ENCODE measurements around the gene ADK. TPM values are rescaled to one million over a fixed set of nuclear protein-coding genes. Genes with fewer than 3 reads are reported as not detected.

Gene ADK
- total RNA-seq, 1 experiment from 2014 or later = 159 TPM

GRCh38 chr10:74417397-74417796 is 266.4 kb downstream of the ADK start:
- Histone ChIP-seq H3K4me2 (no peak overlapping the region), H2AFZ (no peak overlapping the region), H3K4me1 (replicated peaks; ENCODE audit: insufficient read depth) (no peaks in the 10 kb centered on the region), H3K36me3 (ENCODE audit: low read depth) (no peaks in the 10 kb centered on the region), H3F3A (ENCODE audit: insufficient read depth, low read depth) (no peaks in the 10 kb centered on the region), H3K9me3 (ENCODE audit: insufficient read depth, low read depth) (no peaks in the 10 kb centered on the region), H3K79me2 (ENCODE audit: low read depth) (no peaks in the 10 kb centered on the region), H3K27ac (no peak overlapping the region), H4K20me1 (ENCODE audit: insufficient read depth) (no peaks in the 10 kb centered on the region), H3K27me3 (ENCODE audit: insufficient read depth, low read depth) (no peaks in the 10 kb centered on the region), H3K4me3 (no peak overlapping the region), H3K9me2 (ENCODE audit: insufficient read depth) (no peaks in the 10 kb centered on the region; the same call in 1 of the 2 replicates)
- BruUV-seq (replicated peaks) = no TSS peak
- TF ChIP-seq EZH2 (IDR thresholded peaks at IDR 0.05; ENCODE audit: low read depth) (no peak), CTCF (conservative IDR thresholded peaks at IDR 0.05) (no peak)
- CTCF ChIA-PET = no interaction called here
- POLR2A ChIA-PET (ENCODE audit: unreplicated experiment) = no interaction called here
- no peak for DNase-seq
- intact Hi-C loops (cut with micrococcal nuclease; ENCODE audit: unreplicated experiment) = no loop called here

- no peak overlapping the region for H3K4me3 ChIP-seq
- peak in 1 of 2 experiments; percentile 28 for DNase-seq
- no peaks in the 10 kb centered on the region for H3K79me2 ChIP-seq (ENCODE audit: low read depth)
- H4K20me1 ChIP-seq (ENCODE audit: insufficient read depth) = no peaks in the 10 kb centered on the region
- ChIA-PET CTCF (no interaction called here), POLR2A (ENCODE audit: unreplicated experiment) (no interaction called here)
- BruUV-seq (replicated peaks) = no TSS peak
- no peaks in the 10 kb centered on the region; the same call in 1 of the 2 replicates for H3K9me2 ChIP-seq (ENCODE audit: insufficient read depth)
- H3F3A ChIP-seq (ENCODE audit: insufficient read depth, low read depth) = no peaks in the 10 kb centered on the region
- no peak overlapping the region for H3K4me2 ChIP-seq
- no peaks in the 10 kb centered on the region for H3K9me3 ChIP-seq (ENCODE audit: insufficient read depth, low read depth)
- H3K36me3 ChIP-seq (ENCODE audit: low read depth) = no peaks in the 10 kb centered on the region
- no peak overlapping the region for H2AFZ ChIP-seq
- no peaks in the 10 kb centered on the region for H3K4me1 ChIP-seq (replicated peaks; ENCODE audit: insufficient read depth)
- no peaks in the 10 kb centered on the region for H3K27me3 ChIP-seq (ENCODE audit: insufficient read depth, low read depth)
- TF ChIP-seq CTCF (conservative IDR thresholded peaks at IDR 0.05) = no peak
- TF ChIP-seq EZH2 (IDR thresholded peaks at IDR 0.05; ENCODE audit: low read depth) = no peak
- intact Hi-C loops (cut with micrococcal nuclease; ENCODE audit: unreplicated experiment) = no loop called here
- H3K27ac ChIP-seq = no peak overlapping the region
These were observed 267.4 kb downstream of the ADK start for GRCh38 chr10:74418285-74418872.

- Histone ChIP-seq H3K4me3 (no peak overlapping the region), H3K9me2 (ENCODE audit: insufficient read depth) (no peaks in the 10 kb centered on the region; the same call in 1 of the 2 replicates), H3K36me3 (ENCODE audit: low read depth) (no peaks in the 10 kb centered on the region), H3F3A (ENCODE audit: insufficient read depth, low read depth) (no peaks in the 10 kb centered on the region), H2AFZ (no peak overlapping the region), H3K4me1 (replicated peaks; ENCODE audit: insufficient read depth) (no peaks in the 10 kb centered on the region), H4K20me1 (ENCODE audit: insufficient read depth) (no peaks in the 10 kb centered on the region), H3K27ac (no peak overlapping the region), H3K27me3 (ENCODE audit: insufficient read depth, low read depth) (no peaks in the 10 kb centered on the region), H3K9me3 (ENCODE audit: insufficient read depth, low read depth) (no peaks in the 10 kb centered on the region), H3K79me2 (ENCODE audit: low read depth) (no peaks in the 10 kb centered on the region), H3K4me2 (no peak overlapping the region)
- intact Hi-C loops (cut with micrococcal nuclease; ENCODE audit: unreplicated experiment) = no loop called here
- no TSS peak for BruUV-seq (replicated peaks)
- TF ChIP-seq EZH2 (IDR thresholded peaks at IDR 0.05; ENCODE audit: low read depth) (no peak), CTCF (conservative IDR thresholded peaks at IDR 0.05) (no peak)
- DNase-seq = no peak
- POLR2A ChIA-PET (ENCODE audit: unreplicated experiment) = no interaction called here
- CTCF ChIA-PET = no interaction called here
These were observed 268.5 kb downstream of the ADK start for GRCh38 chr10:74419491-74419951.
